Measurements from ENCODE around the gene SERAC1.

DNA sequence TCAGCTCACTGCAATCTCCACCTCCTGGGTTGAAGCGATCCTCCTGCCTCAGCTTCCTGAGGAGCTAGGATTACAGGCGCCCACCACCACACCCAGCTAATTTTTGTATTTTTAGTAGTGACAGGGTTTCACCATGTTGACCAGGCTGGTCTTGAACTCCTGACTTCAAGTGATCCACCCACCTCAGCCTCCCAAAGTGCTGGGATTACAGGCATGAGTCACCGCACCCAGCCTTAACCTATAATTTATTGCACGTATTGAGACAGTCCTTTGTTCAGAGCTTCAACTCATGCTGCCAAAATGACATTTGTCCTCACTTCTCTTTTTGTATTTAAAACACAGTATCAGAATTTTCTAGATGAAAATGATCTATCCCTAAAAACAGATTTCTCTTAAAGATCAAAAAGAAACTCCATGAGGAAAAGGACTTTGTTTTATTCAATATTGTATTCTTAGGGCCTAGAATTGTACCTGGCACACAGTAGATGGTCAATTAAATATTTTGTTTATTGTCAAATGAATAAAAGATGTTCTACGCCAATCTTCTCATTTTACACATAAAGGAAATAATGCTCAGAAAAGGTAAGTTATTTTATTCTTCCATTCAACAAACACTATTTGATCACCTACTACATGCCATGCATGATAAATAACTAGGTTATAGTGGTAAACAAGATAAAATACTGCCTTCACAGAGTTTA, 10.8 kb downstream of the SERAC1 start:
- TF ChIP-seq GATA3 (IDR thresholded peaks at IDR 0.05; ENCODE audit: low read depth, low read length) (no peak), GATA2 (IDR thresholded peaks at IDR 0.05; ENCODE audit: low read depth, low read length) (no peak)

Data from SH-SY5Y (cell line).